ENCODE data around the gene RXRG. TPM values are rescaled to one million over a fixed set of nuclear protein-coding genes. Genes with fewer than 3 reads are reported as not detected.

The RXRG gene
- total and polyA plus RNA-seq, 2 donors (not counting 3 experiments of a cell fraction or from before 2014, with no cell fraction given): not detected

GRCh38 chr1:165484532-165484931 is 39.6 kb upstream of the RXRG start:
- FAIRE-seq (no peak), DNase-seq (ENCODE audit: low read depth, low spot score) (no peak)
- no peaks in the 10 kb centered on the region for H4K20me1 ChIP-seq (replicated peaks; ENCODE audit: control insufficient read depth, extremely low read depth, insufficient read depth, low read length)
- dilution Hi-C loops (cut with MboI; ENCODE audit: extremely low pct_ligation_motif_present, low sequenced_read_pairs): no loop called here
- no peaks in the 10 kb centered on the region for H3K79me2 ChIP-seq (ENCODE audit: control insufficient read depth, insufficient read depth, low read length)
- TF ChIP-seq EZH2 (IDR thresholded peaks at IDR 0.05; ENCODE audit: borderline replicate concordance, low read depth, low read length, severe bottlenecking): no peak
- no peak for TF ChIP-seq GATA2 (IDR thresholded peaks at IDR 0.05; ENCODE audit: insufficient read depth, insufficient read length, low read depth, low read length)
- no peak for TF ChIP-seq JUN (IDR thresholded peaks at IDR 0.05; ENCODE audit: borderline replicate concordance, insufficient read depth, insufficient read length, low read depth)
- no peak for TF ChIP-seq FOS (IDR thresholded peaks at IDR 0.05; ENCODE audit: borderline replicate concordance, insufficient read depth, low read length)
- no peak for TF ChIP-seq MAX (IDR thresholded peaks at IDR 0.05; ENCODE audit: insufficient read depth, insufficient read length)
- TF ChIP-seq POLR2A (IDR thresholded peaks at IDR 0.05; ENCODE audit: low read depth, low read length): no peak
- TF ChIP-seq, protein P1, sequence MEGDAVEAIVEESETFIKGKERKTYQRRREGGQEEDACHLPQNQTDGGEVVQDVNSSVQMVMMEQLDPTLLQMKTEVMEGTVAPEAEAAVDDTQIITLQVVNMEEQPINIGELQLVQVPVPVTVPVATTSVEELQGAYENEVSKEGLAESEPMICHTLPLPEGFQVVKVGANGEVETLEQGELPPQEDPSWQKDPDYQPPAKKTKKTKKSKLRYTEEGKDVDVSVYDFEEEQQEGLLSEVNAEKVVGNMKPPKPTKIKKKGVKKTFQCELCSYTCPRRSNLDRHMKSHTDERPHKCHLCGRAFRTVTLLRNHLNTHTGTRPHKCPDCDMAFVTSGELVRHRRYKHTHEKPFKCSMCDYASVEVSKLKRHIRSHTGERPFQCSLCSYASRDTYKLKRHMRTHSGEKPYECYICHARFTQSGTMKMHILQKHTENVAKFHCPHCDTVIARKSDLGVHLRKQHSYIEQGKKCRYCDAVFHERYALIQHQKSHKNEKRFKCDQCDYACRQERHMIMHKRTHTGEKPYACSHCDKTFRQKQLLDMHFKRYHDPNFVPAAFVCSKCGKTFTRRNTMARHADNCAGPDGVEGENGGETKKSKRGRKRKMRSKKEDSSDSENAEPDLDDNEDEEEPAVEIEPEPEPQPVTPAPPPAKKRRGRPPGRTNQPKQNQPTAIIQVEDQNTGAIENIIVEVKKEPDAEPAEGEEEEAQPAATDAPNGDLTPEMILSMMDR (IDR thresholded peaks at IDR 0.05; ENCODE audit: extremely low read depth in 1 of 2, insufficient read depth in 1 of 2, low read depth in 1 of 2, low read length in 2 of 2): no peak
- TF ChIP-seq MYC (IDR thresholded peaks at IDR 0.05; ENCODE audit: low read depth, low read length): no peak
- no peak for TF ChIP-seq POLR2AphosphoS5 (IDR thresholded peaks at IDR 0.05; ENCODE audit: insufficient read depth, low read depth, low read length)
- no peak overlapping the region for H3K9ac ChIP-seq (replicated peaks; ENCODE audit: extremely low read depth, insufficient read depth, low read length)
- ChIA-PET CTCF (no interaction called here), POLR2A (no interaction called here)
- H3K4me1 ChIP-seq (ENCODE audit: control insufficient read depth, extremely low read depth, insufficient read depth, low read length): no peaks in the 10 kb centered on the region
- no peaks in the 10 kb centered on the region for H3K36me3 ChIP-seq (ENCODE audit: control insufficient read depth in 2 of 2, extremely low read depth in 1 of 2, insufficient read depth in 2 of 2, low read length in 2 of 2)
- H3K27me3 ChIP-seq (ENCODE audit: control insufficient read depth in 2 of 2, insufficient read depth in 2 of 2, low read length in 2 of 2): no peaks in the 10 kb centered on the region
- no peaks in the 10 kb centered on the region for H3K9me1 ChIP-seq (replicated peaks; ENCODE audit: control insufficient read depth, extremely low read depth, insufficient read depth, low read length)
- no TSS peak for BruUV-seq (replicated peaks)
- no peak overlapping the region for H2AFZ ChIP-seq (ENCODE audit: low read depth, low read length)
- H3K4me3 ChIP-seq (replicated peaks in 1 of 3; ENCODE audit: insufficient read depth in 1 of 3, low read depth in 1 of 3, low read length in 3 of 3): no peak overlapping the region
- H3K4me2 ChIP-seq (ENCODE audit: insufficient read depth, low read length): no peak overlapping the region
- no peak overlapping the region for H3K27ac ChIP-seq (ENCODE audit: insufficient read depth, low read depth, low read length)
- intact Hi-C loops (cut with micrococcal nuclease): no loop called here
- H3K9me3 ChIP-seq (replicated peaks; ENCODE audit: control insufficient read depth, insufficient read depth, low read length): no peaks in the 10 kb centered on the region

Measured in endothelial cell of umbilical vein (primary cell).